Right atrium auricular region (tissue), 2 donors: ENCODE data around the gene CRYBB3. TPM values are rescaled to one million over a fixed set of nuclear protein-coding genes. Genes with fewer than 3 reads are reported as not detected.
"Not testable (repeated sequence)": the region's sequence is repeated elsewhere in the genome, so short reads cannot be mapped to it uniquely, and the experiment has no call there.

Experiments used
- DNase-seq: peaks from one replicate; pipeline ENCODE4 v3.0.0-alpha.2; 2019; ENCODE audit warnings: low spot score
- H3K27ac ChIP-seq, 2 donors: fragments of 200-600 bp; sonication (generic); 1 replicate in 1 of 2; 2 replicates in 1 of 2; pipeline ENCODE4 v1.5.1; 2016 to 2019
- H3K27me3 ChIP-seq, 2 donors: fragments of 200-600 bp; sonication (generic); one replicate each; pipeline versions ENCODE4 v1.5.1 to v1.6.0; 2017 to 2019
- H3K36me3 ChIP-seq: fragments of 200-600 bp; sonication (generic); one replicate; pipeline ENCODE4 v1.5.1; 2016
- H3K4me1 ChIP-seq, 2 donors: fragments of 200-600 bp; sonication (generic); one replicate each; pipeline versions ENCODE4 v1.5.1 to v1.6.0; 2017 to 2019
- H3K4me3 ChIP-seq, 2 donors: fragments of 200-600 bp; sonication (generic); 1 replicate in 1 of 2; 2 replicates in 1 of 2; pipeline ENCODE4 v1.5.1; 2017 to 2019; ENCODE audit warnings: mild to moderate bottlenecking in 1 of 2, moderate library complexity in 1 of 2
- H3K9me3 ChIP-seq, 2 donors: fragments of 200-600 bp; sonication (generic); one replicate each; pipeline ENCODE4 v1.5.1; 2019
- CTCF ChIP-seq, 2 donors: fragments of 200-600 bp; sonication (generic); IDR thresholded peaks; one replicate each; pipeline ENCODE4 v1.5.1; 2019; ENCODE audit warnings: antibody characterized with exemption in 2 of 2
- total RNA-seq, 2 donors: library from RNA; depleted of rRNA; stranded (reverse); fragments of >200 nt; gene quantifications; one replicate each; pipeline ENCODE4 v1.1.0, GENCODE V29; 2016

Gene CRYBB3
- total RNA-seq, 2 donors from 2014 or later: not detected

GRCh38 chr22:25177226-25177625 is 22.4 kb upstream of the CRYBB3 start:
- no peak for DNase-seq
- no peak overlapping the region for H3K27ac ChIP-seq
- H3K4me3 ChIP-seq: no peak overlapping the region
- H3K9me3 ChIP-seq: peaks cover 0 to 8% of the 10 kb centered on the region in 2 donors
- no peak for TF ChIP-seq CTCF (IDR thresholded peaks at IDR 0.05)
- H3K36me3 ChIP-seq: peaks cover 44% of the 10 kb centered on the region
- no peaks in the 10 kb centered on the region for H3K27me3 ChIP-seq
- H3K4me1 ChIP-seq: no peaks in the 10 kb centered on the region

GRCh38 chr22:25177895-25178294 is 21.8 kb upstream of the CRYBB3 start:
- TF ChIP-seq CTCF (IDR thresholded peaks at IDR 0.05): no peak
- Histone ChIP-seq H3K9me3 (peaks cover 0 to 8% of the 10 kb centered on the region in 2 donors), H3K36me3 (peaks cover 44% of the 10 kb centered on the region), H3K27ac (no peak overlapping the region), H3K4me1 (no peaks in the 10 kb centered on the region), H3K4me3 (no peak overlapping the region), H3K27me3 (no peaks in the 10 kb centered on the region)
- no peak for DNase-seq

GRCh38 chr22:25178348-25178747 is 21.3 kb upstream of the CRYBB3 start:
- not testable (repeated sequence) for H3K27ac ChIP-seq, H3K4me3 ChIP-seq, DNase-seq, H3K9me3 ChIP-seq, H3K4me1 ChIP-seq, H3K27me3 ChIP-seq
- peaks cover 44% of the 10 kb centered on the region for H3K36me3 ChIP-seq

- H3K36me3 ChIP-seq: peaks cover 44% of the 10 kb centered on the region
- H3K9me3 ChIP-seq, H3K27me3 ChIP-seq, H3K4me3 ChIP-seq, H3K27ac ChIP-seq, H3K4me1 ChIP-seq, DNase-seq: not testable (repeated sequence)
Measured at GRCh38 chr22:25178869-25179631, 20.6 kb upstream of the CRYBB3 start.

GRCh38 chr22:25182131-25183110 is 17.2 kb upstream of the CRYBB3 start:
- H3K36me3 ChIP-seq: peaks cover 47% of the 10 kb centered on the region
- no peaks in the 10 kb centered on the region for H3K4me1 ChIP-seq
- no peak overlapping the region for H3K27ac ChIP-seq
- no peak for DNase-seq
- H3K27me3 ChIP-seq: no peaks in the 10 kb centered on the region
- H3K4me3 ChIP-seq: no peak overlapping the region
- no peak for TF ChIP-seq CTCF (IDR thresholded peaks at IDR 0.05)
- peaks cover 0 to 8% of the 10 kb centered on the region in 2 donors for H3K9me3 ChIP-seq

GRCh38 chr22:25183949-25184619 is 15.6 kb upstream of the CRYBB3 start:
- H3K9me3 ChIP-seq: peaks cover 0 to 8% of the 10 kb centered on the region in 2 donors
- H3K4me1 ChIP-seq: no peaks in the 10 kb centered on the region
- TF ChIP-seq CTCF (IDR thresholded peaks at IDR 0.05): no peak
- peaks cover 39% of the 10 kb centered on the region for H3K36me3 ChIP-seq
- no peak overlapping the region for H3K27ac ChIP-seq
- no peak overlapping the region for H3K4me3 ChIP-seq
- H3K27me3 ChIP-seq: no peaks in the 10 kb centered on the region
- no peak for DNase-seq
